ENCODE data around the gene STKLD1. TPM values are rescaled to one million over a fixed set of nuclear protein-coding genes. Genes with fewer than 3 reads are reported as not detected.
A peak's percentile ranks its signal among the peaks of the same experiment; 100 is the strongest.

The STKLD1 gene
- total RNA-seq, 2 donors from 2014 or later = not detected

DNA sequence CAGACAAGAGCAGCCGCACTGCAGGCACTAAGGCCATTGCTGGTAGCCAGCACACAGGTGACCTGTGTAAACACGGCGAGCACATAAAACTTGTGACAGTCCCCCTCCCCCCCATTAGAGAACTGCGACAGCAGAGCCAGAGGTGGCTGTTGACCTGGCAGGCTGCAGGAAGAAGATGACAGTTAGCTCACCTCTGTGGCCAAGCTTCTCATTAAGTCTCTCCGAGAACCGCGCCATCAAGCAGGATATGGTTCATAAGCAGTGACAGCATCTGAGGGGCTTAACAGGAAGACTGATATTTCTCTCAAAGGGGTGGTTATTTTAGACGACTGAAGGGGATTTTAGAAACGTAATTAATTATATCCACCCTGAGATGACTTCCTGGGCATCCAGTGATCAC, 5.5 kb upstream of the STKLD1 start:
- peaks cover 82% of the 10 kb centered on the region for H3K4me1 ChIP-seq

DNA sequence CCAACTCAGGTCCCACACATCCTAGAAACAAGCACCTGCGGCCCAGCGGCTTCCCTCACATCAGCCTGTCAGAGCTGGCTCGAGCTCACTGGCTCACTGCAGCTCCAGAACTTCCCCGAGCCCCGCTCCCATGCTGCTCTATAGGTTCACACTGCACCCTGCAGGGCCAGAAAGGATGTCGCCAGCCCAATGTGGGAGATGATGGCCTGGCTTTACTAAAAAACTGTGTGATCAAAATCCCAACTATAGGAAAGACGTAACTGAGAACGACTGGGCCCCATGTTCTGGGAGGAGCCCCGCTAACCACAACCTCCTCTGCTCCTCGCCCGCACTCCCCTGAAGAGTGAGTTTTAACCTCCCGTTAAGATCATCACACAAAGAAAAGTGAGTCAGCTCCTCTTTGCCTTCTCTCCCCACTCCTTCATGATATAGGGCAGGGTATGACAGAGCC, 4.9 kb upstream of the STKLD1 start:
- peak overlapping the region in 2 of 4 donors; percentile 66 to 73 for H3K27ac ChIP-seq
- no peak for ATAC-seq
- TF ChIP-seq POLR2A (IDR thresholded peaks at IDR 0.05) (no peak), CTCF (IDR thresholded peaks at IDR 0.05) (no peak)
- no peak overlapping the region for H3K4me3 ChIP-seq
- 35 to 41% methylated on average over 12 of the region's 12 CpGs for WGBS, 2 donors
- DNase-seq = no peak
- no peaks in the 10 kb centered on the region for H3K27me3 ChIP-seq
- no peaks in the 10 kb centered on the region for H3K36me3 ChIP-seq (replicated peaks in 1 of 2; ENCODE audit: insufficient read depth in 1 of 2, low read depth in 2 of 2)
- H3K4me1 ChIP-seq = peaks cover 80% of the 10 kb centered on the region
- intact Hi-C loops (cut with DNase I) = loop anchor here (5.0 kb wide), 1 partner anchor 51 kb away; the partner anchor contains the start of gene ADAMTS13
- H3K9me3 ChIP-seq = no peaks in the 10 kb centered on the region

More for the DNA sequence above, 5.5 kb upstream of the STKLD1 start:
- TF ChIP-seq CTCF (IDR thresholded peaks at IDR 0.05) (no peak), POLR2A (IDR thresholded peaks at IDR 0.05) (peak in 1 of 3 donors; percentile 38)
- DNase-seq (peak in 3 of 4 donors; percentile 60 to 64 (median 64)), ATAC-seq (no peak)
- peaks cover 4 to 5% of the 10 kb centered on the region in 2 donors for H3K36me3 ChIP-seq (replicated peaks in 1 of 2; ENCODE audit: insufficient read depth in 1 of 2, low read depth in 2 of 2)
- H3K27me3 ChIP-seq = no peaks in the 10 kb centered on the region
- WGBS, 2 donors = 16 to 27% methylated on average over 5 to 9 of the region's 9 CpGs
- H3K27ac ChIP-seq = peak overlapping the region in 2 of 4 donors; percentile 66 to 73
- H3K4me3 ChIP-seq = no peak overlapping the region
- intact Hi-C loops (cut with DNase I) = loop anchor here (5.0 kb wide), 1 partner anchor 52 kb away; the partner anchor contains the start of gene ADAMTS13
- no peaks in the 10 kb centered on the region for H3K9me3 ChIP-seq

- no peak for TF ChIP-seq CTCF (IDR thresholded peaks at IDR 0.05)
- TF ChIP-seq POLR2A (IDR thresholded peaks at IDR 0.05) = no peak
- intact Hi-C loops (cut with DNase I) = loop anchor here (5.0 kb wide), 1 partner anchor 50 kb away; the partner anchor contains the start of gene ADAMTS13
- Histone ChIP-seq H3K9me3 (no peaks in the 10 kb centered on the region), H3K27me3 (no peaks in the 10 kb centered on the region), H3K4me3 (no peak overlapping the region), H3K36me3 (replicated peaks in 1 of 2; ENCODE audit: insufficient read depth in 1 of 2, low read depth in 2 of 2) (no peaks in the 10 kb centered on the region), H3K27ac (peak overlapping the region in 2 of 4 donors; percentile 35 to 66), H3K4me1 (peaks cover 84% of the 10 kb centered on the region)
- 55 to 59% methylated on average over 7 of the region's 7 CpGs for WGBS, 2 donors
- no peak for ATAC-seq
- DNase-seq = peak in 2 of 4 donors; percentile 33 to 38
Measured at GRCh38 chr9:133372144-133372543, 4.0 kb upstream of the STKLD1 start.

- no peak for DNase-seq
- Histone ChIP-seq H3K27me3 (no peaks in the 10 kb centered on the region), H3K27ac (peak overlapping the region; percentile 90 to 98 (median 98)), H3K36me3 (replicated peaks in 1 of 2; ENCODE audit: insufficient read depth in 1 of 2, low read depth in 2 of 2) (no peaks in the 10 kb centered on the region), H3K4me3 (peak overlapping the region; percentile 77 to 87), H3K4me1 (peaks cover 60% of the 10 kb centered on the region), H3K9me3 (no peaks in the 10 kb centered on the region)
- WGBS, 2 donors = 7 to 10% methylated on average over 12 of the region's 12 CpGs
- intact Hi-C loops (cut with DNase I) = loop anchor here (5.0 kb wide), 1 partner anchor 48 kb away; the partner anchor contains the start of gene ADAMTS13
- ATAC-seq = no peak
- no peak for TF ChIP-seq POLR2A (IDR thresholded peaks at IDR 0.05)
- TF ChIP-seq CTCF (IDR thresholded peaks at IDR 0.05) = no peak
Measured at GRCh38 chr9:133374612-133375115, 1.5 kb upstream of the STKLD1 start.

All from body of pancreas (tissue), 4 donors.